Neural cell (in vitro differentiated cells): ENCODE results near the gene CRB2. TPM values are rescaled to one million over a fixed set of nuclear protein-coding genes. Genes with fewer than 3 reads are reported as not detected.

ENCODE experiments used
- H2AFZ ChIP-seq: fragments of 200-600, 300-800 bp; sonication (generic), shearing (Covaris generic); 2 replicates; pipeline ENCODE4 v1.6.0; 2014; ENCODE audit warnings: low read depth, mild to moderate bottlenecking, antibody characterized with exemption, low read length, moderate library complexity
- H3F3A ChIP-seq: fragments of 200-600 bp; shearing (Covaris generic); 2 replicates; pipeline ENCODE4 v1.6.1; 2016; ENCODE audit warnings: mild to moderate bottlenecking, moderate library complexity, mixed read lengths, antibody characterized with exemption, low read length; ENCODE audit not compliant: insufficient read depth, poor library complexity, severe bottlenecking
- H3K27ac ChIP-seq: fragments of 200-600, 300-800 bp; sonication (generic), shearing (Covaris generic); 2 replicates; pipeline ENCODE4 v1.5.1; 2014; ENCODE audit warnings: mild to moderate bottlenecking, low read length, moderate library complexity
- H3K27me3 ChIP-seq: fragments of 300-800, 200-600 bp; sonication (generic), shearing (Covaris generic); 2 replicates; pipeline ENCODE4 v1.6.0; 2014; ENCODE audit warnings: mild to moderate bottlenecking, low read depth, low read length, moderate library complexity; ENCODE audit not compliant: insufficient read depth
- H3K36me3 ChIP-seq: fragments of 300-800, 200-600 bp; sonication (generic), shearing (Covaris generic); 2 replicates; pipeline ENCODE4 v1.5.1; 2014; ENCODE audit warnings: mild to moderate bottlenecking, antibody characterized with exemption, low read length, moderate library complexity; ENCODE audit not compliant: insufficient read depth
- H3K4me2 ChIP-seq: fragments of 300-800, 200-600 bp; sonication (generic), shearing (Covaris generic); 2 replicates; pipeline ENCODE4 v1.6.0; 2014; ENCODE audit warnings: mild to moderate bottlenecking, low read length
- H3K4me3 ChIP-seq: fragments of 300-800, 200-600 bp; sonication (generic), shearing (Covaris generic); 2 replicates; pipeline ENCODE4 v1.5.1; 2014; ENCODE audit warnings: mild to moderate bottlenecking, low read length, moderate library complexity
- H3K79me2 ChIP-seq: fragments of 200-600 bp; shearing (Covaris generic); replicated peaks from 2 replicates; pipeline ENCODE4 v1.6.0; 2014; ENCODE audit warnings: mild to moderate bottlenecking, low read length, moderate library complexity; ENCODE audit not compliant: insufficient read depth
- H3K9ac ChIP-seq: fragments of 300-800, 200-600 bp; sonication (generic), shearing (Covaris generic); 2 replicates; pipeline ENCODE4 v1.6.1; 2016; ENCODE audit warnings: mild to moderate bottlenecking, low read length, mixed read lengths
- H3K9me2 ChIP-seq: fragments of 200-600 bp; shearing (Covaris generic); 2 replicates; pipeline ENCODE4 v1.6.1; 2016; ENCODE audit warnings: mild to moderate bottlenecking, low read length, mixed read lengths; ENCODE audit not compliant: insufficient read depth
- H3K9me3 ChIP-seq: fragments of 200-600, 300-800 bp; sonication (generic), shearing (Covaris generic); 2 replicates; pipeline ENCODE4 v1.6.1; 2016; ENCODE audit warnings: mild to moderate bottlenecking, mixed run types, low read length, moderate library complexity, mixed read lengths
- H4K20me1 ChIP-seq: fragments of 200-600 bp; shearing (Covaris generic); 2 replicates; pipeline ENCODE4 v1.6.1; 2016; ENCODE audit warnings: mild to moderate bottlenecking, mixed run types; ENCODE audit not compliant: insufficient read depth
- CTCF ChIP-seq: fragments of 450-650 bp; IDR thresholded peaks from 2 replicates; pipeline ENCODE4 v1.5.1; 2014; ENCODE audit warnings: antibody characterized with exemption, mild to moderate bottlenecking, moderate library complexity; ENCODE audit not compliant: poor library complexity, severe bottlenecking
- EP300 ChIP-seq: fragments of 450-650 bp; conservative IDR thresholded peaks from 2 replicates; pipeline ENCODE4 v1.6.1; 2014; ENCODE audit warnings: antibody characterized with exemption, mild to moderate bottlenecking, moderate library complexity; ENCODE audit not compliant: poor library complexity, severe bottlenecking
- EZH2 ChIP-seq: fragments of 200-600, 300-800 bp; shearing (Covaris generic), sonication (generic); IDR thresholded peaks from 2 replicates; pipeline ENCODE4 v1.6.1; 2014; ENCODE audit warnings: antibody characterized with exemption, low read length, borderline replicate concordance, mild to moderate bottlenecking; ENCODE audit not compliant: insufficient read depth, poor library complexity, severe bottlenecking
- MXI1 ChIP-seq: fragments of 450-650 bp; conservative IDR thresholded peaks from 2 replicates; pipeline ENCODE4 v1.6.1; 2014; ENCODE audit warnings: antibody characterized with exemption, mild to moderate bottlenecking; ENCODE audit not compliant: poor library complexity, severe bottlenecking
- POLR2AphosphoS5 ChIP-seq: IDR thresholded peaks from 2 replicates; pipeline ENCODE4 v1.6.1; 2012
- RAD21 ChIP-seq: fragments of 450-650 bp; conservative IDR thresholded peaks from 2 replicates; pipeline ENCODE4 v1.6.1; 2014; ENCODE audit warnings: antibody characterized with exemption, mild to moderate bottlenecking, moderate library complexity
- REST ChIP-seq: IDR thresholded peaks from 2 replicates; pipeline ENCODE4 v1.6.1; 2012; ENCODE audit warnings: borderline replicate concordance
- SMC3 ChIP-seq: fragments of 450-650 bp; conservative IDR thresholded peaks from 2 replicates; pipeline ENCODE4 v1.6.1; 2014; ENCODE audit warnings: antibody characterized with exemption, mild to moderate bottlenecking, moderate library complexity; ENCODE audit not compliant: poor library complexity
- TAF1 ChIP-seq: IDR thresholded peaks from 2 replicates; pipeline ENCODE4 v1.6.1; 2012; ENCODE audit warnings: low read depth
- polyA plus RNA-seq: library from polyadenylated mRNA; depleted of rRNA; stranded (reverse); fragments of >200 nt; gene quantifications from 2 replicates; pipeline ENCODE4 v1.2.3, GENCODE V29; 2014

The CRB2 gene
- polyA plus RNA-seq, 1 donor from 2014 or later = 0.32 TPM

GRCh38 chr9:123361731-123362510 lies 5.9 kb downstream of the CRB2 start:
- Histone ChIP-seq H3F3A (no peaks in the 10 kb centered on the region), H3K4me3 (no peak overlapping the region), H3K4me2 (no peak overlapping the region), H3K9ac (no peak overlapping the region), H3K36me3 (no peaks in the 10 kb centered on the region), H3K9me2 (no peaks in the 10 kb centered on the region), H3K79me2 (peaks cover 58% of the 10 kb centered on the region), H3K9me3 (no peaks in the 10 kb centered on the region), H3K27ac (no peak overlapping the region), H4K20me1 (no peaks in the 10 kb centered on the region), H2AFZ (no peak overlapping the region), H3K27me3 (no peaks in the 10 kb centered on the region)
- TF ChIP-seq TAF1 = no peak

- H4K20me1 ChIP-seq = no peaks in the 10 kb centered on the region
- peaks cover 48% of the 10 kb centered on the region for H3K79me2 ChIP-seq
- H2AFZ ChIP-seq = no peak overlapping the region
- no peaks in the 10 kb centered on the region for H3K9me3 ChIP-seq
- H3K9me2 ChIP-seq = no peaks in the 10 kb centered on the region
- H3K27me3 ChIP-seq = no peaks in the 10 kb centered on the region
- no peak overlapping the region for H3K4me3 ChIP-seq
- H3K36me3 ChIP-seq = no peaks in the 10 kb centered on the region
- no peak overlapping the region for H3K9ac ChIP-seq
- H3K4me2 ChIP-seq = no peak overlapping the region
- H3F3A ChIP-seq = no peaks in the 10 kb centered on the region
- H3K27ac ChIP-seq = no peak overlapping the region
- TF ChIP-seq RAD21 (no peak), MXI1 (no peak), EZH2 (no peak), CTCF (no peak), SMC3 (no peak), TAF1 (no peak), REST (no peak), POLR2AphosphoS5 (no peak), EP300 (no peak)
Measured at GRCh38 chr9:123362856-123363255, 6.9 kb downstream of the CRB2 start.
